Cardiac fibroblast (primary cell): ENCODE measurements around the gene ZNF536.

ENCODE experiments used
- DNase-seq, 2 donors: peaks; one replicate each; pipeline versions ENCODE4 v3.0.0 to v3.0.0-alpha.2; 2010; ENCODE audit warnings: low read depth in 2 of 2
- H3K4me3 ChIP-seq, 2 donors: replicated peaks in 1 of 2; 1 replicate in 1 of 2; 2 replicates in 1 of 2; pipeline ENCODE4 v1.5.1; 2011; ENCODE audit warnings: low read depth in 2 of 2, low read length in 2 of 2, mild to moderate bottlenecking in 2 of 2, moderate library complexity in 1 of 2
- TF ChIP-seq, protein P1 (sequence below): IDR thresholded peaks from one replicate; pipeline ENCODE4 v1.5.1; 2011; ENCODE audit warnings: low read depth, mild to moderate bottlenecking, low read length, inconsistent platforms

Gene ZNF536

DNA sequence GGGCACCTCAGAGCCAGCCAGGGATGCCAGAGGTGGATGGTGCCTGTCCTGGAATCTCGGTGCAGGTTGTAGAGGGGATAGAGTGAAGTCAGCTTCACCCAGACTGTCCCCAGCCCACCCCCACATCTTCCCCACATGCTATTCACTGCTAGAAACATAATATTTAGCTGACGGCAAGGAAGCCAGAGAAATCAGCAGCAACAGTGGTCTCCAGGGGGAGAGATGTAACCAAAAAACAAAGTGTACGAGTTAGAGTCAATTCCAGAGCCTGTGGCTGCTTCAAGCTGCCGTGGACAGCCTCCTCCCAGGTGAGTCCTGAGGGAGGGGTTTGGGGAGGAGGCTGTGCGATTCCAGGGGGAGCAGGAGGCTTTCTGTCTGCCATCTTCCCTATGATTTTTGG, 97.6 kb downstream of the ZNF536 start:
- DNase-seq, result no peak
- no peak overlapping the region for H3K4me3 ChIP-seq
- TF ChIP-seq, protein P1, sequence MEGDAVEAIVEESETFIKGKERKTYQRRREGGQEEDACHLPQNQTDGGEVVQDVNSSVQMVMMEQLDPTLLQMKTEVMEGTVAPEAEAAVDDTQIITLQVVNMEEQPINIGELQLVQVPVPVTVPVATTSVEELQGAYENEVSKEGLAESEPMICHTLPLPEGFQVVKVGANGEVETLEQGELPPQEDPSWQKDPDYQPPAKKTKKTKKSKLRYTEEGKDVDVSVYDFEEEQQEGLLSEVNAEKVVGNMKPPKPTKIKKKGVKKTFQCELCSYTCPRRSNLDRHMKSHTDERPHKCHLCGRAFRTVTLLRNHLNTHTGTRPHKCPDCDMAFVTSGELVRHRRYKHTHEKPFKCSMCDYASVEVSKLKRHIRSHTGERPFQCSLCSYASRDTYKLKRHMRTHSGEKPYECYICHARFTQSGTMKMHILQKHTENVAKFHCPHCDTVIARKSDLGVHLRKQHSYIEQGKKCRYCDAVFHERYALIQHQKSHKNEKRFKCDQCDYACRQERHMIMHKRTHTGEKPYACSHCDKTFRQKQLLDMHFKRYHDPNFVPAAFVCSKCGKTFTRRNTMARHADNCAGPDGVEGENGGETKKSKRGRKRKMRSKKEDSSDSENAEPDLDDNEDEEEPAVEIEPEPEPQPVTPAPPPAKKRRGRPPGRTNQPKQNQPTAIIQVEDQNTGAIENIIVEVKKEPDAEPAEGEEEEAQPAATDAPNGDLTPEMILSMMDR, result no peak

GRCh38 chr19:30471441-30471840, 99.3 kb downstream of the ZNF536 start:
- TF ChIP-seq, protein P1, result no peak
- H3K4me3 ChIP-seq, result no peak overlapping the region
- DNase-seq, result no peak

GRCh38 chr19:30473334-30473867, 101.2 kb downstream of the ZNF536 start:
- H3K4me3 ChIP-seq, result no peak overlapping the region
- no peak for DNase-seq
- TF ChIP-seq, protein P1, result no peak

GRCh38 chr19:30476997-30477396, 104.8 kb downstream of the ZNF536 start:
- TF ChIP-seq, protein P1, result no peak
- no peak overlapping the region for H3K4me3 ChIP-seq
- no peak for DNase-seq

GRCh38 chr19:30479231-30479630, 107.0 kb downstream of the ZNF536 start:
- no peak for DNase-seq
- no peak overlapping the region for H3K4me3 ChIP-seq
- TF ChIP-seq, protein P1, result no peak

DNA sequence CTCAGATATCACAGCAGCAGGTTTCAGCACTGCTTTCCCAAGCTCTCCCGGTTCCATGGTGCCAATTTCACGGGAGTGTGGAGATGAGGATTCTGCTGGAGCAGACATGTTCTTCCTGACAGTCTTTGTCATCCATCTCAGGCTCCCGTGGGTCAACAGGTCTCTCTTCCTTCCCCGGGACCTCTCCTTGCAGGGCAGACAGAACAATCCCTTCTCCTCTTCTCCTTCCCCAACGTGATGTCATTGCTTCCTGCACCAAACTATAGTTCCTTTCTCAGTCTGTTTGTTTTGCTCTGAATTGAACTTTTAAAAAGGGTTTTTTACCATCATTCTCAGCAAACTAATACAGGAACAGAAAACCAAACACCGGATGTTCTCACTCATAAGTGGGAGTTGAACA, 107.9 kb downstream of the ZNF536 start:
- TF ChIP-seq, protein P1, result no peak
- no peak for DNase-seq

DNA sequence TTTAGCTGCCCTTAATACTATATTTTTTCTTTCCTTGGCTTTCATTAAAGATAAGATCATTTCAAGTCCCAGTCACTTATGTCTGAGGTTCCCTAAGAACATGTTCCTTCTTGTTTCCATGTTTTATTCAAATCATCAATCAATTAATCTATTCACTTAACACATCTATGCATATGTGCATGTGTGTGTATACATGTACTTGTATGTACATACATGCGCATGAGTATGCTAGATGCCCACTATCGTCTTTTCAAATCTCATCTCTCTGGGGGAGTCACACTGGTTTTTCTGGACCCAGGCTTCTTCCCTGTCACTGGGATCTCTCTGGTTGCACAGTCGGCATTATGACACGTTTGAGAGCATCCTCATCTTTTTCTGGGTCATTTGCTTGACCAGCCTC, 108.9 kb downstream of the ZNF536 start:
- no peak overlapping the region for H3K4me3 ChIP-seq
- DNase-seq, result no peak
- TF ChIP-seq, protein P1, result no peak

More for the DNA sequence above, 107.9 kb downstream of the ZNF536 start:
- no peak overlapping the region for H3K4me3 ChIP-seq
